C4-2B (cell line): ENCODE results near the gene TNFRSF1B.

ENCODE experiments used
- ZFX ChIP-seq: fragments of 450-650 bp; IDR thresholded peaks from 2 replicates; pipeline ENCODE4 v1.6.1; 2017
- TF ChIP-seq, protein P1 (sequence below): fragments of 450-650 bp; conservative IDR thresholded peaks from 2 replicates; pipeline ENCODE4 v1.5.1; 2017; ENCODE audit warnings: mild to moderate bottlenecking

DNA sequence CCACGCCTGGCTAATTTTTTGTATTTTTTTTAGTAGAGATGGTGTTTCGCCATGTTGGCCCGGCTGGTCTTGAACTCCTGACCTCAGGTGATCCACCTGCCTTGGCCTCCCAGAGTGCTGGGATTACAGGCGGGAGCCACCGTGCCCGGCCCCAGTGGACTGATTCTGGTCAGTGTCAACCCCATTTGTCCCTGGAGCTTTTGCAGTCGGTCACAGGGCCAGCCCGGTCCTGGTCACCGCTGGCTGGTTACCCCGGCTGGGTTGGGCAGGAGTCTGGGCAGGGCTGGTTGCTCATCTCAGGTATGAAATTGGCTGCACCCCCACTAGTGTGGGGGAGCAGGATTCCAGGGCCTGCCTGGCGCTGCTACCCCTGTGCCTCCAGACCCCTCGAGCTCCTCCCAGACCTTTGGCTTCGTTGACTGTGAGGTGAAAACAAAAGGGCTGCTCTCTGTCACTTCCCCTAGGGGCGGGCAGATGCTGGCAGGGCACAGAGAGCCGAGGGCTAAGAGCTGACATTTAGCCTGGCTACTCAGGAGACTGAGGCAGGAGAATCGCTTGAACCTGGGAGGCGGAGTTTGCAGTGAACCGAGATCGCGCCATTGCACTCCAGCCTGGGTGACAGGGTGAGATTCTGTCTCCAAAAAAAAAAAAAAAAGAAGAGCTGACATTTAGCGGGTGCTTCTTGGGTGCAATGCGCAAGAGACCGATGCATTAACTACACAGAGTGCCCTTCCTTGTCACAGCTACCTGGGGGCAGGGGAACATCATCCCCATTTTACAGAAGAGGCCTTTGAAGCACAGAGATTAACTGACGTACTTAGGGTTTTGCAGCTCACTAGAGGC lies 10.6 kb downstream of the TNFRSF1B start:
- TF ChIP-seq, protein P1, sequence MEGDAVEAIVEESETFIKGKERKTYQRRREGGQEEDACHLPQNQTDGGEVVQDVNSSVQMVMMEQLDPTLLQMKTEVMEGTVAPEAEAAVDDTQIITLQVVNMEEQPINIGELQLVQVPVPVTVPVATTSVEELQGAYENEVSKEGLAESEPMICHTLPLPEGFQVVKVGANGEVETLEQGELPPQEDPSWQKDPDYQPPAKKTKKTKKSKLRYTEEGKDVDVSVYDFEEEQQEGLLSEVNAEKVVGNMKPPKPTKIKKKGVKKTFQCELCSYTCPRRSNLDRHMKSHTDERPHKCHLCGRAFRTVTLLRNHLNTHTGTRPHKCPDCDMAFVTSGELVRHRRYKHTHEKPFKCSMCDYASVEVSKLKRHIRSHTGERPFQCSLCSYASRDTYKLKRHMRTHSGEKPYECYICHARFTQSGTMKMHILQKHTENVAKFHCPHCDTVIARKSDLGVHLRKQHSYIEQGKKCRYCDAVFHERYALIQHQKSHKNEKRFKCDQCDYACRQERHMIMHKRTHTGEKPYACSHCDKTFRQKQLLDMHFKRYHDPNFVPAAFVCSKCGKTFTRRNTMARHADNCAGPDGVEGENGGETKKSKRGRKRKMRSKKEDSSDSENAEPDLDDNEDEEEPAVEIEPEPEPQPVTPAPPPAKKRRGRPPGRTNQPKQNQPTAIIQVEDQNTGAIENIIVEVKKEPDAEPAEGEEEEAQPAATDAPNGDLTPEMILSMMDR, result no peak
- no peak for TF ChIP-seq ZFX
